OCI-LY1 (cell line): ENCODE measurements around the gene VCL.
"Not testable (repeated sequence)": the region's sequence is repeated elsewhere in the genome, so short reads cannot be mapped to it uniquely, and the experiment has no call there.

Experiments
- H2AFZ ChIP-seq: fragments of 200-600 bp; sonication (generic), shearing (Covaris generic); 2 replicates; pipeline ENCODE4 v1.6.0; 2014; ENCODE audit warnings: antibody characterized with exemption, mild to moderate bottlenecking, low read length
- H3F3A ChIP-seq: fragments of 200-600 bp; sonication (generic), shearing (Covaris generic); 2 replicates; pipeline ENCODE4 v1.6.0; 2014; ENCODE audit warnings: mild to moderate bottlenecking, antibody characterized with exemption, low read length, moderate library complexity; ENCODE audit not compliant: insufficient read depth
- H3K27ac ChIP-seq: fragments of 200-600 bp; sonication (generic); 2 replicates; pipeline ENCODE4 v1.5.1; 2014; ENCODE audit warnings: low read length, mixed run types, mild to moderate bottlenecking, low read depth; ENCODE audit not compliant: poor library complexity, severe bottlenecking
- H3K27me3 ChIP-seq: fragments of 200-600 bp; sonication (generic); 2 replicates; pipeline ENCODE4 v1.6.0; 2014; ENCODE audit warnings: antibody characterized with exemption, mild to moderate bottlenecking, low read length, moderate library complexity; ENCODE audit not compliant: insufficient read depth
- H3K36me3 ChIP-seq: fragments of 200-600 bp; sonication (generic); 2 replicates; pipeline ENCODE4 v1.6.1; 2014; ENCODE audit warnings: mild to moderate bottlenecking, antibody characterized with exemption, low read length, moderate library complexity, mixed read lengths; ENCODE audit not compliant: insufficient read depth
- H3K4me1 ChIP-seq: fragments of 200-600 bp; sonication (generic); 2 replicates; pipeline ENCODE4 v1.5.1; 2014; ENCODE audit warnings: mild to moderate bottlenecking, low read length, moderate library complexity; ENCODE audit not compliant: insufficient read depth, severe bottlenecking
- H3K4me2 ChIP-seq: fragments of 200-600 bp; sonication (generic), shearing (Covaris generic); 2 replicates; pipeline ENCODE4 v1.6.1; 2014; ENCODE audit warnings: low read length
- H3K4me3 ChIP-seq: fragments of 200-600 bp; sonication (generic); 2 replicates; pipeline ENCODE4 v1.5.1; 2014; ENCODE audit warnings: low read length, low read depth, mild to moderate bottlenecking, mixed read lengths; ENCODE audit not compliant: poor library complexity, severe bottlenecking
- H3K79me2 ChIP-seq: fragments of 200-600 bp; shearing (Covaris generic); 2 replicates; pipeline ENCODE4 v1.6.1; 2016; ENCODE audit warnings: mixed run types, low read length, mixed read lengths; ENCODE audit not compliant: insufficient read depth
- H3K9ac ChIP-seq: fragments of 200-600 bp; sonication (generic), shearing (Covaris generic); 2 replicates; pipeline ENCODE4 v1.6.1; 2014; ENCODE audit warnings: mild to moderate bottlenecking, low read length, mixed read lengths
- H3K9me2 ChIP-seq: fragments of 200-600 bp; sonication (generic), shearing (Covaris generic); 2 replicates; pipeline ENCODE4 v1.6.1; 2014; ENCODE audit warnings: low read depth, mild to moderate bottlenecking, low read length, mixed read lengths
- H3K9me3 ChIP-seq: fragments of 200-600 bp; shearing (Covaris generic); 2 replicates; pipeline ENCODE4 v1.6.1; 2014; ENCODE audit warnings: low read length, mixed read lengths
- H4K20me1 ChIP-seq: fragments of 200-600 bp; sonication (generic), shearing (Covaris generic); 2 replicates; pipeline ENCODE4 v1.6.0; 2016; ENCODE audit warnings: mild to moderate bottlenecking, low read length; ENCODE audit not compliant: insufficient read depth
- EZH2 ChIP-seq: fragments of 200-600 bp; sonication (generic), shearing (Covaris generic); IDR thresholded peaks from 2 replicates; pipeline ENCODE4 v1.8.0; 2017; ENCODE audit warnings: borderline replicate concordance, mixed run types, mild to moderate bottlenecking, antibody characterized with exemption, low read length, moderate library complexity, mixed read lengths
- TF ChIP-seq, protein P1 (sequence below): fragments of 200-600 bp; sonication (generic), shearing (Covaris generic); IDR thresholded peaks from 2 replicates; pipeline ENCODE4 v1.5.1; 2017; ENCODE audit warnings: mild to moderate bottlenecking, antibody characterized with exemption, low read length, moderate library complexity, mixed read lengths

The VCL gene

DNA sequence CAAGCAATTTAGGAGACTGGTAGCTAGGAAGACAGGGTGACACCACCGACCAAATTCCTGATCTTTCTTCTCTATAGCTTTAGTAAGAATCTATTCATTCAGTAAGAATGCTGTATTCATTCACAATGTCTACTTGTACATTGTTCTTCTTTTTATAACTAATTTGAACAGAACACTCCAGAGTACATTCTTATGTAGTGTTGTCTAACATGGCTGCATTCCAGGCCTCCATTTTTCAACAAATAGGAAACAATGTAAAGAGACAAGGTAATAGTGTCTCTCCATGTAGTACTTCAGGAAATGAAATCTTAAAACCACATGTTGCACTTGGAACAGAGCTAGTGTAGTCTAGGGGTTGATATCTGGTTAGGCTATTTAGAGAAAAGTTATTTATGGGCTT, 1.8 kb downstream of the VCL start:
- H3K79me2 ChIP-seq, result no peaks in the 10 kb centered on the region
- no peaks in the 10 kb centered on the region for H4K20me1 ChIP-seq
- no peaks in the 10 kb centered on the region for H3K27me3 ChIP-seq
- H3K4me2 ChIP-seq, result peak overlapping the region; percentile 78
- peaks cover 15% of the 10 kb centered on the region for H3K4me1 ChIP-seq
- no peaks in the 10 kb centered on the region; the same call in 1 of the 2 replicates for H3K36me3 ChIP-seq
- H3K9ac ChIP-seq, result no peak overlapping the region
- H3K9me2 ChIP-seq, result no peaks in the 10 kb centered on the region
- peak overlapping the region; percentile 68 for H3K4me3 ChIP-seq
- H2AFZ ChIP-seq, result no peak overlapping the region
- no peaks in the 10 kb centered on the region for H3K9me3 ChIP-seq
- no peaks in the 10 kb centered on the region for H3F3A ChIP-seq
- H3K27ac ChIP-seq, result no peak overlapping the region
- TF ChIP-seq, protein P1, sequence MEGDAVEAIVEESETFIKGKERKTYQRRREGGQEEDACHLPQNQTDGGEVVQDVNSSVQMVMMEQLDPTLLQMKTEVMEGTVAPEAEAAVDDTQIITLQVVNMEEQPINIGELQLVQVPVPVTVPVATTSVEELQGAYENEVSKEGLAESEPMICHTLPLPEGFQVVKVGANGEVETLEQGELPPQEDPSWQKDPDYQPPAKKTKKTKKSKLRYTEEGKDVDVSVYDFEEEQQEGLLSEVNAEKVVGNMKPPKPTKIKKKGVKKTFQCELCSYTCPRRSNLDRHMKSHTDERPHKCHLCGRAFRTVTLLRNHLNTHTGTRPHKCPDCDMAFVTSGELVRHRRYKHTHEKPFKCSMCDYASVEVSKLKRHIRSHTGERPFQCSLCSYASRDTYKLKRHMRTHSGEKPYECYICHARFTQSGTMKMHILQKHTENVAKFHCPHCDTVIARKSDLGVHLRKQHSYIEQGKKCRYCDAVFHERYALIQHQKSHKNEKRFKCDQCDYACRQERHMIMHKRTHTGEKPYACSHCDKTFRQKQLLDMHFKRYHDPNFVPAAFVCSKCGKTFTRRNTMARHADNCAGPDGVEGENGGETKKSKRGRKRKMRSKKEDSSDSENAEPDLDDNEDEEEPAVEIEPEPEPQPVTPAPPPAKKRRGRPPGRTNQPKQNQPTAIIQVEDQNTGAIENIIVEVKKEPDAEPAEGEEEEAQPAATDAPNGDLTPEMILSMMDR, result no peak
- TF ChIP-seq EZH2, result no peak

DNA sequence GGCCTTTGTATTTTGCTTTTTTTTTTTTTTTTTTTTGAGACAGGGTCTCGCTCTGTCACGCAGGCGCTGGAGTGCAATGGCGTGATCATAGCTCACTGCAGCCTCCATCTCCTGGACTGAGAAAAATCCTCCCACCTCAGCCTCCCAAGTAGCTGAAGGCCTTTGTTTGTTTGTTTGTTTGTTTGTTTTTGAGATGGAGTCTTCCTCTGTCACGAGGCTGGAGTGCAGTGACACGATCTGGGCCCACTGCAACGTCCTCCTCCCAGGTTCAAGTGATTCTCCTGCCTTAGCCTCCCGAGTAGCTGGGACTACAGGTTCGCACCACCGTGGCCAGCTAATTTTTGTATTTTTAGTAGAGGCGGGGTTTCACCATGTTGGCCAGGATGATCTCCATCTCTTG, 2.3 kb downstream of the VCL start:
- not testable (repeated sequence) for H3K4me3 ChIP-seq, H3K9me2 ChIP-seq, H3K27me3 ChIP-seq, H2AFZ ChIP-seq, H3F3A ChIP-seq, H4K20me1 ChIP-seq, H3K4me2 ChIP-seq, H3K9me3 ChIP-seq, H3K9ac ChIP-seq, H3K27ac ChIP-seq, H3K79me2 ChIP-seq, H3K36me3 ChIP-seq
- peaks cover 15% of the 10 kb centered on the region for H3K4me1 ChIP-seq

DNA sequence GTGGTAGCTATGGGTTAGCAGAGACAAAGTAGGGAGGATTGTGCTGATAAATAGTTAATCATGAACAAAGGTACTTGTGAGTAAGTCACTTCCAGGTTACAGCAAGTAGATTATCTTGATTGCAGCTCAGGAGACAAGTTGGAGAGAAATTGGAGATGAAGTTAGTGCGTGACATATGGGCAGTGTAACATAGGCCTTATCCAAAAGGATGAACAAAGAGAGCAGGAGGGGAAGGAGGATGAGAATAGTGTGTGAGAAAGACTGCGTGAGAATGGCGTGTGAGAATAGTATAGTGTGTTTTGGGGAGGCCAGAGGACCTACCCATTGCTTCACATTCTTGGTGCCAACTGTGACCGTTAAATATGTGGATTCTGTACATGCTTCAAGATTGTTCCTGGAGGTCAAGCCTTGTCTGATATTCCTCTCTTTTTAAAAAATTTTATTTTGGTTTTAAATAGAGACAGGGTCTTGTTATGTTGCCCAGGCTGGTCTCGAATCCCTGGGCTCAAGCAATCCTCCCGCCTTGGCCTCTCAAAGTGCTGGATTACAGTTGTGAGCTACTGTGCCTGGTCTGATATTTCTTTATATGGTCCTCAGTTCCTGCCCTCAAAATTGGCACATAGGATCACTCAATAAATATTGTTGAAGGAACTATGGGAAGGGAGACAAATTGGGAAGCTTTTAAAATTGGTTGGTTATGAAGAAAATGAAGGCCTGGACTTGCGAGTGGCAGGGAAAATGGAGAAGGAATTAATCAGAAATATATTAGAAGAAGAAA, 3.2 kb downstream of the VCL start:
- no peak overlapping the region for H3K9ac ChIP-seq
- H3K27ac ChIP-seq, result no peak overlapping the region
- TF ChIP-seq, protein P1, result no peak
- TF ChIP-seq EZH2, result no peak
- H3K36me3 ChIP-seq, result no peaks in the 10 kb centered on the region; the same call in 1 of the 2 replicates
- H3K79me2 ChIP-seq, result no peaks in the 10 kb centered on the region
- H3K4me2 ChIP-seq, result no peak overlapping the region
- no peaks in the 10 kb centered on the region for H3K27me3 ChIP-seq
- H3K4me1 ChIP-seq, result peaks cover 15% of the 10 kb centered on the region
- H2AFZ ChIP-seq, result no peak overlapping the region
- no peaks in the 10 kb centered on the region for H3K9me3 ChIP-seq
- no peaks in the 10 kb centered on the region for H3K9me2 ChIP-seq
- no peaks in the 10 kb centered on the region for H3F3A ChIP-seq
- H3K4me3 ChIP-seq, result no peak overlapping the region
- H4K20me1 ChIP-seq, result no peaks in the 10 kb centered on the region

DNA sequence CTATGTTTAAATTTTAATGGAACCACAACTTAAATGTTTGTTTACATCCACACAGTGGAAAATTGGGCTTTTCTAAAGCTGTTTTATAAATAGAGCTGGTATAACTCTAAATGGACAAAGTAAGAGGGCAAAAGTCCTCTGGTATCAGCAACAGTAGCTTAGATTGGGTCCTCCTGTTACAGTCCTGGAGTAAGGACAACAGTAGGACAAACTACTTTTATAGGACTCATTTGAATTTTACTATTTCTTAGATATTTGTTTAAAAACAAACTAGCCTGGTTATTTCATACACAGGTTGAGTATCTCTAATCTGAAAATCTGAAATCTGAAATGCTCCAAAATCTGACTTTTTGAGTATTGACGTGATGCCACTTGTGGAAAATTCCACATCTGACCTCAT, 8.4 kb downstream of the VCL start:
- Histone ChIP-seq H3K4me1 (peaks cover 22% of the 10 kb centered on the region), H4K20me1 (no peaks in the 10 kb centered on the region), H3K79me2 (no peaks in the 10 kb centered on the region), H3K27ac (no peak overlapping the region), H3K4me3 (no peak overlapping the region), H3K9me2 (no peaks in the 10 kb centered on the region), H2AFZ (no peak overlapping the region), H3K9ac (no peak overlapping the region), H3K4me2 (no peak overlapping the region), H3K9me3 (no peaks in the 10 kb centered on the region), H3K36me3 (no peaks in the 10 kb centered on the region), H3K27me3 (no peaks in the 10 kb centered on the region), H3F3A (no peaks in the 10 kb centered on the region)
- TF ChIP-seq EZH2, result no peak
- TF ChIP-seq, protein P1, result no peak
